Osteocyte (in vitro differentiated cells): ENCODE data around the gene CHORDC1. TPM values are rescaled to one million over a fixed set of nuclear protein-coding genes. Genes with fewer than 3 reads are reported as not detected.

Source experiments
- DNase-seq: peaks from one replicate; pipeline ENCODE4 v3.0.0; 2021; ENCODE audit warnings: mixed read lengths; ENCODE audit not compliant: unreplicated experiment; ENCODE audit errors: extremely low spot score
- H3K27ac Mint-ChIP-seq: one replicate; pipeline ENCODE4 v1.8.0; 2021; ENCODE audit warnings: mild to moderate bottlenecking, mixed read lengths; ENCODE audit not compliant: unreplicated experiment
- H3K27me3 Mint-ChIP-seq: one replicate; pipeline ENCODE4 v1.8.0; 2021; ENCODE audit warnings: mixed read lengths; ENCODE audit not compliant: unreplicated experiment
- H3K36me3 Mint-ChIP-seq: one replicate; pipeline ENCODE4 v1.8.0; 2021; ENCODE audit warnings: mixed read lengths; ENCODE audit not compliant: unreplicated experiment
- H3K4me1 Mint-ChIP-seq: one replicate; pipeline ENCODE4 v1.8.0; 2021; ENCODE audit warnings: mixed read lengths; ENCODE audit not compliant: unreplicated experiment
- H3K4me3 Mint-ChIP-seq: one replicate; pipeline ENCODE4 v1.8.0; 2021; ENCODE audit warnings: mild to moderate bottlenecking, moderate library complexity, mixed read lengths; ENCODE audit not compliant: unreplicated experiment
- H3K9me3 Mint-ChIP-seq: one replicate; pipeline ENCODE4 v1.8.0; 2021; ENCODE audit warnings: mixed read lengths; ENCODE audit not compliant: unreplicated experiment
- total RNA-seq: library from RNA; stranded (reverse); gene quantifications from 2 replicates; pipeline ENCODE4 v1.2.1, GENCODE V29; 2021
- TF ChIP-seq, protein P1 (sequence below): fragments of 200-600 bp; sonication (generic); IDR thresholded peaks from 2 replicates; pipeline ENCODE4 v1.5.0; 2021; ENCODE audit warnings: antibody characterized with exemption, mild to moderate bottlenecking, moderate library complexity

CHORDC1 gene
- total RNA-seq, 1 donor from 2014 or later, result 35.1 TPM

GRCh38 chr11:90229791-90230190 lies 6.9 kb upstream of the CHORDC1 start:
- Mint-ChIP-seq H3K4me3 (no peak overlapping the region), H3K27me3 (peaks cover 41% of the 10 kb centered on the region), H3K27ac (no peak overlapping the region), H3K4me1 (no peaks in the 10 kb centered on the region), H3K9me3 (no peaks in the 10 kb centered on the region), H3K36me3 (no peaks in the 10 kb centered on the region)
- DNase-seq, result no peak
- TF ChIP-seq, protein P1, sequence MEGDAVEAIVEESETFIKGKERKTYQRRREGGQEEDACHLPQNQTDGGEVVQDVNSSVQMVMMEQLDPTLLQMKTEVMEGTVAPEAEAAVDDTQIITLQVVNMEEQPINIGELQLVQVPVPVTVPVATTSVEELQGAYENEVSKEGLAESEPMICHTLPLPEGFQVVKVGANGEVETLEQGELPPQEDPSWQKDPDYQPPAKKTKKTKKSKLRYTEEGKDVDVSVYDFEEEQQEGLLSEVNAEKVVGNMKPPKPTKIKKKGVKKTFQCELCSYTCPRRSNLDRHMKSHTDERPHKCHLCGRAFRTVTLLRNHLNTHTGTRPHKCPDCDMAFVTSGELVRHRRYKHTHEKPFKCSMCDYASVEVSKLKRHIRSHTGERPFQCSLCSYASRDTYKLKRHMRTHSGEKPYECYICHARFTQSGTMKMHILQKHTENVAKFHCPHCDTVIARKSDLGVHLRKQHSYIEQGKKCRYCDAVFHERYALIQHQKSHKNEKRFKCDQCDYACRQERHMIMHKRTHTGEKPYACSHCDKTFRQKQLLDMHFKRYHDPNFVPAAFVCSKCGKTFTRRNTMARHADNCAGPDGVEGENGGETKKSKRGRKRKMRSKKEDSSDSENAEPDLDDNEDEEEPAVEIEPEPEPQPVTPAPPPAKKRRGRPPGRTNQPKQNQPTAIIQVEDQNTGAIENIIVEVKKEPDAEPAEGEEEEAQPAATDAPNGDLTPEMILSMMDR, result no peak

- H3K4me1 Mint-ChIP-seq, result peaks cover 10% of the 10 kb centered on the region
- H3K27me3 Mint-ChIP-seq, result peaks cover 28% of the 10 kb centered on the region
- H3K36me3 Mint-ChIP-seq, result no peaks in the 10 kb centered on the region
- TF ChIP-seq, protein P1, result no peak
- no peak for DNase-seq
- no peak overlapping the region for H3K4me3 Mint-ChIP-seq
- H3K27ac Mint-ChIP-seq, result no peak overlapping the region
- no peaks in the 10 kb centered on the region for H3K9me3 Mint-ChIP-seq
These were observed 5.2 kb upstream of the CHORDC1 start for GRCh38 chr11:90228056-90228455.

- Mint-ChIP-seq H3K27ac (peak overlapping the region; percentile 88), H3K4me1 (peaks cover 38% of the 10 kb centered on the region)
- no peak for DNase-seq
These were observed 368 bp upstream of the CHORDC1 start for GRCh38 chr11:90223248-90223585.

GRCh38 chr11:90221803-90222458 lies 918 bp downstream of the CHORDC1 start:
- TF ChIP-seq, protein P1, result no peak
- DNase-seq, result no peak
- Mint-ChIP-seq H3K4me1 (peaks cover 45% of the 10 kb centered on the region), H3K27me3 (no peaks in the 10 kb centered on the region), H3K36me3 (no peaks in the 10 kb centered on the region), H3K27ac (peak overlapping the region; percentile 97), H3K9me3 (no peaks in the 10 kb centered on the region), H3K4me3 (peak overlapping the region; percentile 97)

More at GRCh38 chr11:90223248-90223585, 368 bp upstream of the CHORDC1 start:
- Mint-ChIP-seq H3K9me3 (no peaks in the 10 kb centered on the region), H3K4me3 (peak overlapping the region; percentile 97), H3K36me3 (no peaks in the 10 kb centered on the region), H3K27me3 (no peaks in the 10 kb centered on the region)
- TF ChIP-seq, protein P1, result no peak

GRCh38 chr11:90220391-90220790 lies 2.5 kb downstream of the CHORDC1 start:
- TF ChIP-seq, protein P1, result no peak
- no peaks in the 10 kb centered on the region for H3K27me3 Mint-ChIP-seq
- no peaks in the 10 kb centered on the region for H3K9me3 Mint-ChIP-seq
- H3K4me1 Mint-ChIP-seq, result peaks cover 53% of the 10 kb centered on the region
- H3K27ac Mint-ChIP-seq, result peak overlapping the region; percentile 6
- no peak for DNase-seq
- no peak overlapping the region for H3K4me3 Mint-ChIP-seq
- H3K36me3 Mint-ChIP-seq, result peaks cover 3% of the 10 kb centered on the region
